Natural killer cell (primary cell): ENCODE results near the gene CNDP2. TPM values are rescaled to one million over a fixed set of nuclear protein-coding genes. Genes with fewer than 3 reads are reported as not detected.

Source experiments
- ATAC-seq, 3 donors: fragments of 150-1000 bp in 2 of 3; fragments of 200-7000 bp in 1 of 3; cut with Tn5 transposase; 1 replicate in 1 of 3; 2 replicates in 2 of 3; pipeline ENCODE4 v1.10.0; 2021; ENCODE audit warnings: mild to moderate bottlenecking in 2 of 3, moderate library complexity in 2 of 3
- DNase-seq, 2 donors: peaks; one replicate each; pipeline versions ENCODE4 v3.0.0 to v3.0.0-alpha.2; 2013 to 2021; ENCODE audit warnings: mixed read lengths in 1 of 2
- H3K27ac ChIP-seq: one replicate; pipeline ENCODE4 v1.5.1; 2013; ENCODE audit warnings: mild to moderate bottlenecking, low read length
- H3K27me3 ChIP-seq: one replicate; pipeline ENCODE4 v1.6.1; 2013; ENCODE audit warnings: low read length; ENCODE audit not compliant: control insufficient read depth, insufficient read depth
- H3K36me3 ChIP-seq: one replicate; pipeline ENCODE4 v1.6.1; 2013; ENCODE audit warnings: low read length; ENCODE audit not compliant: control insufficient read depth, insufficient read depth
- H3K4me1 ChIP-seq: one replicate; pipeline ENCODE4 v1.6.1; 2013; ENCODE audit warnings: low read length; ENCODE audit not compliant: control insufficient read depth, insufficient read depth
- H3K4me3 ChIP-seq: one replicate; pipeline ENCODE4 v1.5.1; 2013; ENCODE audit warnings: low read length
- H3K9me3 ChIP-seq: one replicate; pipeline ENCODE4 v1.6.1; 2013; ENCODE audit warnings: low read length; ENCODE audit not compliant: control insufficient read depth, insufficient read depth
- H3K27ac Mint-ChIP-seq, 2 donors: one replicate each; pipeline ENCODE4 v1.8.0; 2022; ENCODE audit warnings: mild to moderate bottlenecking in 2 of 2, mixed read lengths in 2 of 2, moderate library complexity in 1 of 2
- H3K27me3 Mint-ChIP-seq, 2 donors: one replicate each; pipeline ENCODE4 v1.8.0; 2022; ENCODE audit warnings: low read depth in 2 of 2, mixed read lengths in 2 of 2
- H3K36me3 Mint-ChIP-seq: one replicate; pipeline ENCODE4 v1.8.0; 2022; ENCODE audit warnings: mixed read lengths
- H3K4me1 Mint-ChIP-seq, 2 donors: one replicate each; pipeline ENCODE4 v1.8.0; 2022; ENCODE audit warnings: mixed read lengths in 2 of 2
- H3K4me3 Mint-ChIP-seq: one replicate; pipeline ENCODE4 v1.8.0; 2022; ENCODE audit warnings: mild to moderate bottlenecking, moderate library complexity, mixed read lengths
- H3K9me3 Mint-ChIP-seq, 2 donors: one replicate each; pipeline ENCODE4 v1.8.0; 2022; ENCODE audit warnings: mixed read lengths in 2 of 2
- CTCF ChIP-seq: fragments of 200-600 bp; IDR thresholded peaks from one replicate; pipeline ENCODE4 v1.8.0; 2022; ENCODE audit warnings: antibody characterized with exemption
- WGBS: methylation state at CpG from one replicate; pipeline ENCODE4 v1.1.7; 2013; ENCODE audit warnings: missing lambda C conversion rate; ENCODE audit not compliant: insufficient coverage; 5-methylcytosine and 5-hydroxymethylcytosine counted together
- intact Hi-C: fragments of 100-400 bp; cut with micrococcal nuclease; formaldehyde crosslinking; loops from one replicate; pipeline ENCODE4 v1.14.2; 2022
- total RNA-seq, 4 donors: library from RNA; stranded (reverse); fragments of 120-200 nt in 1 of 4; gene quantifications; one replicate each; pipeline versions ENCODE4 v1.2.3 to v1.2.4, GENCODE V29; 2013 to 2022

The CNDP2 gene
- total RNA-seq, 3 donors from 2014 or later (not counting 1 experiment from before 2014, with no cell fraction given): 147 to 167 (median 153) TPM

- H3K36me3 Mint-ChIP-seq: peaks cover 6% of the 10 kb centered on the region
- no peaks in the 10 kb centered on the region for H3K9me3 Mint-ChIP-seq
- peak overlapping the region; percentile 23 to 52 for H3K27ac Mint-ChIP-seq
- H3K4me1 Mint-ChIP-seq: peaks cover 29 to 37% of the 10 kb centered on the region in 2 donors
- no peaks in the 10 kb centered on the region for H3K27me3 Mint-ChIP-seq
- no peak overlapping the region for H3K27ac ChIP-seq
- DNase-seq (no peak), ATAC-seq (no peak)
- intact Hi-C loops: no loop called here
- WGBS: 92% methylated on average over 3 of the region's 4 CpGs
- peaks cover 23% of the 10 kb centered on the region for H3K4me1 ChIP-seq
- no peak for TF ChIP-seq CTCF
- H3K27me3 ChIP-seq: no peaks in the 10 kb centered on the region
- H3K36me3 ChIP-seq: peaks cover 51% of the 10 kb centered on the region
- no peaks in the 10 kb centered on the region for H3K9me3 ChIP-seq
- H3K4me3 Mint-ChIP-seq: no peak overlapping the region
- H3K4me3 ChIP-seq: no peak overlapping the region
These were observed 7.0 kb downstream of the CNDP2 start for GRCh38 chr18:74503137-74503536.

GRCh38 chr18:74505776-74506175 is 9.6 kb downstream of the CNDP2 start:
- no peaks in the 10 kb centered on the region for H3K9me3 Mint-ChIP-seq

GRCh38 chr18:74506448-74507084 is 10.4 kb downstream of the CNDP2 start:
- H3K27ac ChIP-seq: no peak overlapping the region

More at GRCh38 chr18:74505776-74506175, 9.6 kb downstream of the CNDP2 start:
- TF ChIP-seq CTCF: no peak
- Histone ChIP-seq H3K9me3 (no peaks in the 10 kb centered on the region), H3K4me1 (peaks cover 5% of the 10 kb centered on the region), H3K36me3 (peaks cover 76% of the 10 kb centered on the region), H3K4me3 (no peak overlapping the region), H3K27me3 (no peaks in the 10 kb centered on the region), H3K27ac (no peak overlapping the region)
- no peak for DNase-seq
- WGBS: 96% methylated on average over 15 of the region's 16 CpGs
- H3K27ac Mint-ChIP-seq: no peak overlapping the region
- peaks cover 5 to 21% of the 10 kb centered on the region in 2 donors for H3K4me1 Mint-ChIP-seq
- ATAC-seq: no peak
- intact Hi-C loops: no loop called here
- no peaks in the 10 kb centered on the region for H3K27me3 Mint-ChIP-seq
- H3K4me3 Mint-ChIP-seq: no peak overlapping the region
- peaks cover 6% of the 10 kb centered on the region for H3K36me3 Mint-ChIP-seq

More at GRCh38 chr18:74506448-74507084, 10.4 kb downstream of the CNDP2 start:
- no peak overlapping the region for H3K4me3 Mint-ChIP-seq
- H3K9me3 ChIP-seq: no peaks in the 10 kb centered on the region
- 50% methylated on average over 11 of the region's 11 CpGs for WGBS
- H3K4me1 Mint-ChIP-seq: peaks cover 5 to 16% of the 10 kb centered on the region in 2 donors
- intact Hi-C loops: no loop called here
- no peaks in the 10 kb centered on the region for H3K9me3 Mint-ChIP-seq
- no peaks in the 10 kb centered on the region for H3K4me1 ChIP-seq
- H3K4me3 ChIP-seq: no peak overlapping the region
- no peaks in the 10 kb centered on the region for H3K27me3 Mint-ChIP-seq
- ATAC-seq (no peak), DNase-seq (no peak)
- H3K36me3 ChIP-seq: peaks cover 78% of the 10 kb centered on the region
- TF ChIP-seq CTCF: no peak
- H3K27ac Mint-ChIP-seq: peak overlapping the region; percentile 19 to 71
- no peaks in the 10 kb centered on the region for H3K27me3 ChIP-seq
- H3K36me3 Mint-ChIP-seq: peaks cover 6% of the 10 kb centered on the region
